ENCODE data around the gene ELOVL3.
"Not testable (repeated sequence)": the region's sequence is repeated elsewhere in the genome, so short reads cannot be mapped to it uniquely, and the experiment has no call there.

ELOVL3 gene

GRCh38 chr10:102245932-102246251, 19.8 kb downstream of the ELOVL3 start:
- in situ Hi-C loops (cut with MboI; ENCODE audit: low sequenced_read_pairs): loop anchor here (25.0 kb wide), 1 partner anchor 116 kb away; no protein-coding TSS in a partner anchor

DNA sequence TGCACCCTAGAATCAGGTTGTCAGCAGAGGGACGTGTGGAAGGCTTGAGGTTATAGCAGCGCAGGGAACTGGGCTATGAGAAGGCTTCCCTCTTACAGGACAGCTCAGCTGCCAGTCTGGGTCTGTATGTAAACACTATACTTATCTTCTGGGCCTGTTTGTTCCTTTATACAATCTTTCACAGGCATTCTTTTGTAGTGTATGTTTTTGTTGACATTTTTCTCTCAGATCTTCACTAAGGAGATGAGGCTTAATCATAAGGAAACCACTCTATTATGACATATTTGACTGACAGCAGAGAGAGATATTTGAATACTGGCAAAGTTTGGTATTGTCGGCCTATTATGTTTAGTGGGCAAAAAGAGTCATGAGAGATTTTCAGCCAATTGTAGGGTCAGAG, 20.2 kb downstream of the ELOVL3 start:
- in situ Hi-C loops (cut with MboI; ENCODE audit: low sequenced_read_pairs): loop anchor here (25.0 kb wide), 1 partner anchor 116 kb away; no protein-coding TSS in a partner anchor

DNA sequence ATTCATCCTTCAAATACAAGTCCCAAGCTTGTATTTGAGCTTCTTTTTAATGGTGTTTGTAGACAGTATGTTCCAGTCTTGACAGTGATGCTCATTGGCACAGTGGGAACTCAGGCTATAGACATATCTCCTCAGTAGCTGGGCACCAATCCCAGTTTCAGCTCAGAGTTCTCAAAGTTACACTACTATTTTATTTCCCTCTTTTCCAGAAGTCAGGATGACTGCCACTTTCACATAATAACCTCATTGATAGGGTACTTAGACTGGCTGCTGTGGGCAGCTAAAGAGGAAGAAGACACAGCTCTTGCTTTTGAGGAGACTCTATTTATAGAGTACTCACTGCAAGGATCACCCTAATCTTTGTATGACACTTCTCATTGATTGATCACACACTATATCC, 21.6 kb downstream of the ELOVL3 start:
- in situ Hi-C loops (cut with MboI; ENCODE audit: low sequenced_read_pairs): loop anchor here (25.0 kb wide), 1 partner anchor 115 kb away; no protein-coding TSS in a partner anchor

DNA sequence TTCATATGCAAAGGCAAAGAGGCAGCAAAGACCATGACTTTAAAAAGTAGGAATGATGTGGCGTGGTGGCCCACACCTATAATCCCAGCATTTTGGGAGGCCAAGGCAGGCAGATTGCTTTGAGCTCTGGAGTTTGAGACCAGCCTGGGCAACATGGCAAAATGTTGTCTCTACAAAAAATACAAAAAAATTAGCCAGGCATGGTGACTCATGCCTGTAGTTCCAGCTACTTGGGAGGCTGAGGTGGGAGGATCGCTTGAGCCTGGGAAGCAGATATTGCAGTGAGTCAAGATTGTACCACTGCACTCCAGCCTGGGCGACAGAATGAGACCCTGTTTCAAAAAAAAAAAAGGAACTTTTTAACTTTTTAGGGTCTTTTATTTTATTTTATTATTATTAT, 26.4 kb downstream of the ELOVL3 start:
- in situ Hi-C loops (cut with MboI; ENCODE audit: low sequenced_read_pairs): not testable (repeated sequence)

DNA sequence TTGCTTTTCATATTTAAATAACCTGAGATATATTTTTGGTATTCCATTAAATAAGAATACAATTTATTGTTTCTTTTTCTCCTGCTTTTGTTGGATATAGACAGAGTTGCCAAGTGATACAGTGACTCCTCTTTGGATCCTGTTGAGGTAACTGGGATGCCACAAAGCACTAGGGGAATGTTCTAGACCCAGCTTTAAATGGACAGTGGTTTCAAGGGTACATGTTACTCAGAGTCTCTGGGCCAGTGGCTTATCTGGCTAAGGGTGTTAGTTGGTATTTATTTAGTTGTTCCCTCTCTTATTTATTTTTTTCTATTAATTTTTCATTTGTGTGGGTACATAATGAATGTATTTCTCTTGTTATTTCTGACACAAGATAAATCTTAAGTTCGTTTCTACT, 28.3 kb downstream of the ELOVL3 start:
- in situ Hi-C loops (cut with MboI; ENCODE audit: low sequenced_read_pairs): no loop called here

DNA sequence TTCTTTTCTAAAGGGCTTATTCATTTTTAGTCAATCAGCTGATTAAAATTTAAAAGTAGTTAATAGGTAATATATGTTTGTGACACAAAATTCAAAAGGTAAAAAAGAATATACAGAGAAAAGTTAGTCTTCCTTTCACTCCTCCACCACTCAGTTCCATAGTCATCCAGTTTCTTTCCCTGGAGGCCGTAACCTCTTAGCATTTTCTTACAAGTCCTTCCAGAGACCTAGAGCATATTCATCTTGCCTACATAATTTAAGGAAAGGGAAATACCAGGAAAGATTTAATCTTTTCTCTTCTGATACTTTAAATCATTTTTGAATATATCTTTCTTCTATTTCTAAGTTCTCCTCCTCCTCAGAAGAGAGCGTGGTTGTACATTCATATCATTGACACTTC, 29.3 kb downstream of the ELOVL3 start:
- in situ Hi-C loops (cut with MboI; ENCODE audit: low sequenced_read_pairs): no loop called here

DNA sequence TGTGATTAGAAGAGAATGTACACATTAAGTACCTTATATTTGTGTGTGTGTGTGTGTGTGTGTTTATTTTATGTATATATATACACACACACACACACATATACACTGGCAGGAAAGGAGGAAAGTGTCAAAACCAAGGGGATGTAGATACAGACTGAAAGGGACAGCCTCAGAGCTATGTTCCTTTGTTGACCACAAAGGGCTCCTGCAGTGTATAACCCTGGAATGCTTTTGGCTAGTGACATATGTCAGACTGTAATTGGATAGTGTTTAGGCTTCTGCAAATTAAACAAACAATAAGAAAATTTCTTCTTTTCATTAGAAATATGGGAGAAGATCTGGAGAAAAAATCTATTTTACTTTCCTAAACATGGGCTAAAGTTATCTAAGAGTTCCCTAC, 35.1 kb downstream of the ELOVL3 start:
- in situ Hi-C loops (cut with MboI; ENCODE audit: low sequenced_read_pairs): no loop called here

- in situ Hi-C loops (cut with MboI; ENCODE audit: low sequenced_read_pairs): no loop called here
Measured at GRCh38 chr10:102261842-102262241, 35.7 kb downstream of the ELOVL3 start.

DNA sequence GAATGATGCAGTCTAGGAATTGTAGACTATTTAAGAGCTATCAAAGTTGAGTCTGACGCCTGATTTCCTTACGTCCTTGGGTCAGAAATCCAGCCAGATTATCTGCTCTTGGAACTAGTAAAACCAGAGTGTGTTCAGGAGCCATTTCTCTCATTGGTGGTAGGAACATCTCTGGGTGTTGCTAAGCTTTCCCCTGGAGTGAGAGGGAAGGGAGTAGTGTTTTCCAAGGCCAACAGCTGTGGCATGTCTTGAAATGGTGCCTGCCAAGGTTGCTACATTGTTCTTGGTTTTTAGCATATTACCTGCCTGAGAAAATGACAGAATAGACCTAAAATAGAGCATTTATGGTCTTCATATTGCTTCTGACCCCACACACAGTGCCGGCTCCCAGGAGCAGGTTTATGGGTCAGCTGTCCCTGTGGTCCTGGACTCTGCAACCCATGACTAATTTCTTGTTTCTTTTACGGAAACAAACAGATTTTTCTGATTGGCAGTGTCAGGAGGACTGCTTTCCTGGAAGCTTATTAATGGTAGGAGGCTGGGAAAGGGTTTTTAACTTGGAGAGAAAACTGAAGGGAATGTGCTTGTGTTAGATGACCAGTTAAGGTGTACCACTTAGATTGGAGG, 36.8 kb downstream of the ELOVL3 start:
- in situ Hi-C loops (cut with MboI; ENCODE audit: low sequenced_read_pairs): no loop called here

- in situ Hi-C loops (cut with MboI; ENCODE audit: low sequenced_read_pairs): no loop called here
Measured at GRCh38 chr10:102264371-102264770, 38.3 kb downstream of the ELOVL3 start.

- in situ Hi-C loops (cut with MboI; ENCODE audit: low sequenced_read_pairs): no loop called here
Measured at GRCh38 chr10:102266670-102267069, 40.6 kb downstream of the ELOVL3 start.

DNA sequence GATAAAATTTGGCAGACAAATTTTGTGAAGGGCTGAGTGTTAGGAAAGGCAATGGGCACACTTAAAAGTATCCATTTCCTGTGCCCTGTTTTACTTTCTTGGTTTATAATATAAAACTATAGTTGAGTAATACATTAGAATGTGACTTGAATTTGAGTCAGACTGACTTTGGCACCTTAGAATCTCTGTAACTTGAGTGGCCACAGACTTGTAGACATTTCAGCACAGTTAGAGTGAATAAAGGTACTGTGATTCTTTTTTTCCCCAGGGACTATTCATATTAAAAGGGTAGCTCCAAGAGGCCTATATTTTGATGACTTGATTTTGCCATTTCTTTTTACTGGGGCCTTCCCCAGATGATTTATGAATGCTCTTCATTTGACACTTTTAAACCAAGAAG, 41.6 kb downstream of the ELOVL3 start:
- in situ Hi-C loops (cut with MboI; ENCODE audit: low sequenced_read_pairs): no loop called here

- in situ Hi-C loops (cut with MboI; ENCODE audit: low sequenced_read_pairs): no loop called here
Measured at GRCh38 chr10:102268375-102268888, 42.3 kb downstream of the ELOVL3 start.

- in situ Hi-C loops (cut with MboI; ENCODE audit: low sequenced_read_pairs): no loop called here
Measured at GRCh38 chr10:102269017-102269416, 42.9 kb downstream of the ELOVL3 start.

DNA sequence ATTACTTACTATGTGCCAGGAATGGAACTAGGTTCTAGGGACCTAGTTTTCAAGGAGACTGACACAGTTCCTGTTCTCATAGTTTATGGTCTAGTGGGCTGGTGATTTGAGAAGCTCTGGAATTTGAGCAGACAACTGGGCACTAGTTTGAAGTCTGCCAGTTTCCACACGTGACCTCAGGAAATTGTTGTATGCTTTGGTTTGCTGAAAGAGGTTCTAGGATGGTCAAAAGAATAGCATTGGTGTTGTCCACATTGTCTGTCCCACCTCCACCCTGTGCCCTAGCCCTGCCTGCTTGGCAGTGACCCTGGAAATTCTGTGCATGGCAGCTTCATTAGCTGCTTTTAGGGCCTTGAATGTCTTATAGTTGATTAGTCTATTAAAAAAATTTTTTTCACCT, 48.0 kb downstream of the ELOVL3 start:
- in situ Hi-C loops (cut with MboI; ENCODE audit: low sequenced_read_pairs): no loop called here

GRCh38 chr10:102275343-102275742, 49.2 kb downstream of the ELOVL3 start:
- in situ Hi-C loops (cut with MboI; ENCODE audit: low sequenced_read_pairs): no loop called here

GRCh38 chr10:102279104-102279503, 53.0 kb downstream of the ELOVL3 start:
- in situ Hi-C loops (cut with MboI; ENCODE audit: low sequenced_read_pairs): no loop called here
